Activated CD4-positive, alpha-beta T cell treated with anti-CD3 and anti-CD28 coated beads, Interleukin-2, Interleukin-6, amounts not matched to agents 100 ng/mL and 50 ng/mL, durations not matched to agents 16 hours and 8 hours (primary cell): ENCODE results near the gene TCF7.

ENCODE experiments used
- DNase-seq: peaks from one replicate; pipeline ENCODE4 v3.0.0-alpha.2; 2020

Gene TCF7

DNA sequence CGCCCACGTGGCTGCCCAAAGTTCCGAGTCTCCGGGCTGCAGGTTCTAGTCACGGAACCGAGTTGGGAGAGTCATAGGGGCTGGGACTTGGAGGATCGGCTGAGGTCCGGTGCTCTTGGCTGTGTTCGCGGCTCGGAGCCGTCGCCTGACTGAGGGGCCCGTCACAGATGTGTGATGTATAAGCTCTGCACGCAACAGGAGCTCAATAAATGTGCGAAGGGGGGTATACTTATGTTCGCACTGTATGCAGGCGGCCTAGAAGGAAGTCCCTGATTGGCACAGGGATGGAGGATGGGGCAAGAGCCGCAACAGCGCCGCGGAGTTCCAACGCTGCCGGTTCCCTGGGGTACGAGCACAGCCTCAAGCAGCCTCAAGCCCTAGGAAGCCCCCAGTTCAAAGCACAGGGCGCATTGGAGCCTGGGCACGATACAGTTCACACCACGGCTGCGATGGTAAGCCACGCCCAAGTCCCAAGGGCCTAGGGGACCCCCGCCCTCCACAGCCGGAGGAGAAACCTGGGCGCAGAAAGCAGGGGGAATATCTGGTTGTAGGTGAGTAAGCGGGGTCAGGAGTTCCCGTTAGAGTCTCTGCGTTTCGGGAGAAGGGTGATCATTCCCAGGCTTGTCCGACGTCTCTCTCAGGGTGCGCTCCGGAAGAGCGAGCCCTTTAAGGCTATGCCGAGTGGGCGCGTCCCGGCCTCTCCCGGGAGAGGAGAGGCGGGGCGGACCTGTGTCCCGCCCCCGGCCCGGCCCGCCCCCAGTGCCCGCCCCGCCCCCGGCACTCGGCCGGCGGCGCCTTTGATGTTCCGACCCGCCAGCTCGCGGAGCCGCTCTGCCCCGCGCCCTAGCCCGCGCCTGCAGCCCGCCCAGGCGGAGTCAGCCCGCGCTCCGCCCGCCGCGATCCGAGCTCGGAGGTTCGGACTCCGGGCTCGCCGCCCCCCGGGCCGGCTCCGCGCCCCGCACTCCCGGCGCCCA, at the start of gene TCF7:
TCF7 (plus strand) TSS at position 780 of the 974 bp plus-strand sequence. CDS start 226 bp downstream, outside the sequence.
- peak; percentile 71 for DNase-seq

DNA sequence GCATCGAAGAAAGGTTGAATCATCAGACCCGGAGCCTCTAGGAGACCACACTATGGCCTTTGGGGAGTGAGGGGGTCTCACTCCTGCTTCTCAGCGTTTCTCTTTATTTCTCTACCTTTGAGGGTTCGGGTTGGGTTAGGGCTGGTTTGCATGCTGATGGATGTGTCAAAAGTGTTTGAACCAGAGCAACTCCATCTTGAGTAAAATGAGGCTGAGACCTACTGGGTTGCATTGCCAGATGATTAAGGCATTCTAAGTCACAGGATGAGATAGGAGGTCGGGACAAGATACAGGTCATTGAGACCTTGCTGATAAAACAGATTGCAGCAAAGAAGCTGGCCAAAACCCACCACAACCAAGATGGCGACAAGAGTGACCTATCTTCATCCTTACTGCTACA, 44.9 kb upstream of the TCF7 start:
- no peak for DNase-seq

DNA sequence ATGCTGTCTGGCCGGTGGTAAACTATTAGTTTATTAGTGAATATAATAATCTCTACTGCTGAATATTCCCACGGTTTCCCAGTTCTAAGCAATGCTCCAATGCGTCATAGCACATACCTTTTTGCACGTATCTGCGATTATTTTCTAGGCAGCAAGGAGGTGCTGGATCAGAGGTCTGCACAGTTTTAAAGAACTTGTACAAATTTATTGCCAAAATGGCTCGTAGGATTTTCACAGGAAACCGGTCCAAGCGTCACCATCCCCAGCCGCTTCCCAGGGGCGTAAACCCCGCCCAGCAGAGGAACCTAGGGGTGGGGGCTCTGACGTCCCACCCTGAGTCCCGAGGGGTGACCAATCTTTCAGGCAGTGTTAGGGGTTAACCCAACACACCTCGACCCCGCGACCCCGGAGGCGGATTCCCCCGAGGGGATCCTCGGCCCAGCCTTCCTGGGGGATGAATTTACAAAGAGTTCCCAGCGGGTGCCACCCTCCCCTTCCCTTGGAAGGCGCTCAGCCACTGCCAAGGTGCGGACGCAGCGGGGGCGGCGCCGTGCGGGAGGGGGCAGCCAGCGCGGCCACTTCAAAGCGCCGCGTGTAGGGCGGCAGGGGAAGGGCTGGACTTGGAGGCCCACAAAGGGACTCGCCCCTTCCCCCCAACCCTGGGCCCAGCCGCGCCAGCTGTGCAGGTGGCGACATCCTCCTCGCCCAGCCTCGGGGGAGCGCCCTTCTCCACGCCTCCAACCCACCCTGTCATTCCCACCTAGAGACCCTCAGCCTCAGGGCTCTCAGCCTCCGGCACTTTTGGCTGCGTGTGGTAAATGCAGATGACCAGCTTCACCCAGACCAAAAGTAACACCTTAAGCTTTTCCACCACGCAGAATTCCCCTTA, 43.5 kb upstream of the TCF7 start:
- DNase-seq = peak; percentile 54

DNA sequence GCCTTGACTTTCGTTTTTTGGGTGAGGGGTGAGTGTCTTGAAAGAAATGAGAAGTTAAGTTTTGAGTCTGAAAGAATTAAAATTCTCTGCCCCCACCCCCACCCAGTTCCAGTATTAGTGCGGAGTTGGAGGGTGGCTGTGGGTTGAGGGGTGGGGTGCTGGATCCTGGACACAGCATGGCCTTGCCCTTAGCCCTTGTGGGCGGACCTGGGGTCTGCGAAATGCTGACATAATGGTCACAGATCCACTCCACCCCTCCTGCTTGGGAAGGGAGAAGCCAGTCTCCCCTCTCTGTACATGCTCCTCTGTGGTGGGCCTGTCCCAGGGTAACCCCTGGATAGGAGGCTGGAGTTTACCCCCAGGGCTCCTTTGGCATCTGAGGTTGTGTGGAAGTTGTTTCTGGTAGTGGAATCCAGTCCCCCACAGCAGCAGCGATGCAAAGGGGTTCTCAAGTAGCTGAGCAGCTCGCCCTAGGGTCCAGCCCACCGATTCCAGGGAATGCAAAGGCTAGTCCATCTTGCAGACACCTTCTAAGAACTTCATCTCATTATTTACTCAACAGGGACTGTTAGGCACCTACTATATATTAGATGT, 42.8 kb upstream of the TCF7 start:
- DNase-seq = no peak

DNA sequence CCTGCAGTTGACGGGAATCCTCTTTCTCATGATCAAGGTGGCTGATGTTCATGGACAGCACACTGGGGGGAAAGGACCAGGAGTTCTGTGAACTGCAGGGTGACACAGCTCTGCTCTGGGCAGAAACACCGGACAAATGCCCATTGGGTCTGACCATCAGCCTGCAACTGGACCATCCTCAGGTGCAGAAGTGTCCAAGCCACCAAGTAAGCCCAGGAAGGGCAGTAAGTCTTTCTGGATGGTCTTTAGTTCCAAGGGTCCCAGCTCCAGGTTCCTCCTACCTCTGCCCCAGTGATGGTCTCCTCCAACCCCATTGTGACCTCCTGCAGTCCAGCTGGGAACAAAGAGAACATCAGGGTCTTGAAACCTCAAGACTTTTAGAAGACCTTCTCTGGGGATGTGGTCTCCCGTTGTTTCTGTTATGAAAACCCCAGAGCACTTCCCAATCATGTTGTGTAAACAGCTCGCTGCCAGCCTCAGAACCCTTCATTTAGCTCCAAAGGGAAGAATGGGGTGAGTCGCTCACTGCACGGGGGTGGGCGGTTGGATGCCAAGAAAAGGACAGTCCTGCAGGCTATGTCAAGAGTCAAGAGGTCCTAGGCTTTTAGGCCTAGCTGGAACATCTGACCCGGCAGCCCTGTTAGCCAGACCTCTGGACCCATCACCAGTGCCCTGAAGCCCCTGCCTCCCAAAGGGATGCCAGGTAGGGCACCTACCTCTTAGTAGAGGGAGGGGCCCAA, 41.8 kb upstream of the TCF7 start:
- no peak for DNase-seq

DNA sequence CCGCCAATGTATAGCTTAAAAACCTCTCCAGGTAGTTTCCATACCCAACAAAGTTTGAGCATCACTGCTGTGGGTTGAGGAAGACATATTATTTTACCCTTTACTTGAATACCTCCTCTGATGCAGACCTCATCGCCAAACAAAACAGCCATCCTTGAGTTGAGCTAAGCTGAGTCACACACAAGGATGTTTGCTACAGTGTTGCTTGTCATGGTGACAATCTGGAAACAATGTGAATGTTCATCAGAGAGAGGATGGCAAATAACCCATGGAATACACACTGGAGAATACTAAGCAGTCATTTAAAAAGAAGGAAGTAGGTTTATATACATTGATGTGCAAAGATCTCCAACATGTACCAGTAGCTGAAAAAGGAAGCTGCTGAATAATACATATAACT, 41.1 kb upstream of the TCF7 start:
- DNase-seq = no peak

DNA sequence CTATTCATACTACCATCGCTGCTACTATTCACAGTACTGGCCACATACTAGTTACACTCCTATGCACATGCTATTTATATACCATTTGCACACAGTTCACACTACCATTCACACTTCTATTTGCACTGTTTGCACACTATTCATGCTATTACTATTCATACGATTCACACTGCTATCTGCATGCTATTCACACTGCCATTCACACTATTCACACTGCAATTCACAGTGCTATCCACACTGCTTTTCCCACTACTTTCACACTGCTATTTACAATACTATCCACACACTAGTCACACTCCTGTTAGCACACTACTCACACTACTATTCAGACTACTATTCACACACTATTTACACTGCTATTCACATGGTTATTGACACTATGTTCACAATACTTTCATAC, 39.4 kb upstream of the TCF7 start:
- no peak for DNase-seq

DNA sequence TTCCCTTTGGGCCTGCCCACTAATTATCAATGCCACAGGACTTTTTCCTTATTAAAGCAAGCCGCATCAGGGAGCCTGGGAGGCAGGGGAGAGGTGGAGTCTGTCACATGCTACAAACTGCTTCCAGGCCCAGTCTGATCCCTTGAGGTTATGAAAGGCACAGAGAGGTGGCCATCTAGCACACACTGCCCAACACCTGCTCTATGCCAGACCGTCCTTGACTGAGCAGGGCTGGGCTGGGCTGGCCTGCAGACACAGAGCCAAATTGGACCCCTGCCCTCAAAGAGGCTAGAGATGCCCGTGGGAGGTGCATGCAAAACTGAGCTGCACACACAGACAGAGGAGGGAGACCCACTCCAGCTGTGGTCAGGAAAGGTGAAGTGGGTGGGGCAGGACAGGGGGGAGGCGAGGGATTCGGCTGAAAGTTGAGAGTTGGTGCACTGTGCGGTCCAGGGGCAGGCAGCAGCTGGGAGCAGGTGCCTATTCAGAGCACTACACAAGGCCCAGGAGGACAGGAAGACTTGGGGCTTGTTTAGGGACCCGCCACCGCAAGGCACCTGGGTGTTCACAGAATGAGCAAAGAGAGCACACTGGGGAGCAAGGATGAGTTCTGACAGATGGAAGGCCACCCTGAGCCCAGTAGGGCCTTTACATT, 36.4 kb upstream of the TCF7 start:
- no peak for DNase-seq

DNA sequence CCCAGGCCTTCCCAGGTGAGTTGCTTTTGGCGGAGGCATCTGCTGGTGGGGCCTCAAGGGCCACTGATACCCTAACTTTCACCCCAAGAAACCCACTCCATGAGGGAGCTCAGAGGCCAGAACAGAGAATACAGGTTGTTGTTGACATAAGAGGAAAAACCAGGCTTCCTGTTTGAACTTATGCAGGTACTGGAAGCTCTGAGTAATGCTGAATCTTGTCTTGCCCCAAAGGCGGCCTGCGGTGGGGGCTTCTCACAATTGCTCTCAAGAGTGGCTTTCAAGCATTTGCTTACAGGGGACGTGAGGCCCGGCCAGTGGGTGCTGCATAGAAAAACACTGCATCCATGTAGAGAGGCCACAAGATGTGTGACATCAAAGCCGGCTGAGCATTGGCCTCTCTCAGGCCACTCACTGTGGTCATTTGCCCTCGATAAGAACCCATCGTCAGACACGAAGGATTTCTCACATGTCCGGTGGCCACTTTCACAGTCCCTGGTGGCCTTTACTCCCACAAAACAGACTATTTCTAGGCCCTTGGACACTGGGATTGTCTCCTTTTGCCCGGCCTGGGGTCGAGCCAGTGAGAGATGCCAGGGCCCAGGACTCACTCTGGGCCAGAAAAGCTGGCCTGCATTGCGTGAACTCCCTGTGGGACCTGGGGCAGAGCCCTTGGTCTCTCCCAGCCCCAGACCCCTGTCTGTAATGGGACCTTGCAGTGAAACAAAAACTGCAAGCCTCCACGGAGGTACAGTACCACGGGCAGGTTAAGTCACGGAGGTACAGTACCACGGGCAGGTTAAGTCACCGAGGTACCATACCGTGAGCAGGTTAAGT, 34.5 kb upstream of the TCF7 start:
- DNase-seq = peak; percentile 55

DNA sequence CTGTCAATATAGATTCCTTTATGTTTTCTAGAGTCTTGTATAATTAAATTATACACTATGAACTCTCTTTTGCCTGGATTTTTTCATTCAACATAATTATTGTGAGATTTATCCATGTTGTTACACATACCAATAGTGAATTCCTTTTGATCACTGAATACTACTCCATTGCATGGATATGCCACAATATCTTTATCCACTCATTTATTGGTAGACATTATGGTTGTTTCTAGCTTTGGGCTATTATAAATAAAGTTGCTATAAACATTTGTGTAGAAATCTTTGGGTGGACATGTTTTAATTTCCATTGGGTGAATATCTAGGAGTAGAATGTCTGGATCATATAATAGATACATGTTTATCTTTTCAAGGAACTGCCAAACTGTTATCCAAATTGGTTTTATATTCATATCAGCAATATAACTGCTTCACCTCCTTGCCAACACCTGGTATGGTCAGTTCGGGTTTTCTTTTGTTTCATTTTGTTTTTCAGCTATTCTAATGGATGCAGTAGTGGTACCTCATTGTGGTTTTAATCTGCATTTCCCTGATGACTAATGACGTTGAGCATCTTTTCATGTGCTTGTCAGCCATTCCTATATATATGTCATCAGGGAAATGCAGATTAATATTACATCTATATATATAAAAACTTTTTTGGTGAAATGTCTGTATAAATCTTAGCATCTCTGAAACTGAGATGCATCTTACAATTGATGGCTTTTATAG, 32.1 kb upstream of the TCF7 start:
- DNase-seq = no peak

DNA sequence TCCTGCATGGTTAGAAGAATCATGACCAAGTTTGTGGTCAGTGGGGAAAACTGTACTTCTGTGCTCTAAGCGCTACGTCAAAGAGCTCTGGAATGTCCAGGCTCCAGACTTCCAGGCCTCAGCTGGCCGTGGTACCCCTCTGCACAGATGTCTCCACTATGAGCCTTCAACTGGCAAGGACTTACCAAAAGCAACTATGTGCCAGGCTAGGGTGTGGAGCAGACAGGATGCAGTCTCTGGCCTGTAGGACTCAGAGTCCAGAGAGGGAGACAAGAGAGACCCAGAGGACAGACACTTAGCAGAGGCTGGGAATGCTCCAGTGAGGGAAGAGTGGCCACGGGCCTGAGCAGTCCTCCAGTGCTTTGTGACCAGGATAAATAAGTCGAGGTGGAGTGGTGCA, 31.0 kb upstream of the TCF7 start:
- DNase-seq = no peak

DNA sequence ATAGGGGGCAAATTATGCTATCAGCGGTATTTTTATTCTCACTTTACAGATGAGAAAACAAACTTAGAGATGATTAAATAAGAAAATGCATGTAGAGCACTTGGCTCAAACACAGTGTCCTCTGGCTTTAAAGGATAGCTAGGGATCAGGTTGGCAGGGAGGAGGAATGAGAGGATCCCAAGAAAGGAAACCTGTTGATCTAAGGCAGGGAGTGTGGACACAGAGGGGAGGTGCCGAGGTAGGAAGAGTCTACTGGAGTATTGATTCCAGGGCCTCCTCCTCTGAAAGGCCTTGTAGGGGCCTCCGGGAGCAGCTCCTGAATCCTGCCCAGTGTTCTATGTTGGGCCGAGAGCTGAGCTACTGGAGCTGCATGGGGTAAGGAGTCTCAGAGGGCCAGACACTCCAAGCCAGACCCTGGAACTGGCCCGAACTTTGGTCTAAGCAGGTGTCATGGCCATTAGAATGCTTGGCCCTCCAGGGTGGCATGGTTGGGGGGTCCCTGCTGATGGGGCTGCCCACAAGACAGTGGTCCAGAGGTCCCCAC, 30.4 kb upstream of the TCF7 start:
- DNase-seq = no peak

DNA sequence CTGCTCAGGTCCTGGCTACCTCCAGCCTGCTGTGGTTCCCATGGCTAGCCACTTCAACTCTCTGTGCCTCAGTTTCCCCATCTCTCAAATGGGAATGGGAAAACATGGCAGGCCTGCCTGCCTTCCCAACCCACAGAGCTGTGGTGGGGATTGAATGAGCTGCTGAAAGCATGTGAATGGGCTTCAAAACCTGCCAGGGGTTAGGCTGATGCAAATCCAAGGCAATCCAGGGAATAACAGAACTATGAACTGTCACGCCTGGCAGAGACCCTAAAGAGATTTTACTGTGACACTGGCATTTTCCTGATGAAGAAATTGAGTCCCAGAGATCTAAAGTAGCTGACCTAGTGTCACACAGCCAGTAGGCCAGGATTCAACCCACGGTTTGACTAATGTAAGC, 29.9 kb upstream of the TCF7 start:
- no peak for DNase-seq

DNA sequence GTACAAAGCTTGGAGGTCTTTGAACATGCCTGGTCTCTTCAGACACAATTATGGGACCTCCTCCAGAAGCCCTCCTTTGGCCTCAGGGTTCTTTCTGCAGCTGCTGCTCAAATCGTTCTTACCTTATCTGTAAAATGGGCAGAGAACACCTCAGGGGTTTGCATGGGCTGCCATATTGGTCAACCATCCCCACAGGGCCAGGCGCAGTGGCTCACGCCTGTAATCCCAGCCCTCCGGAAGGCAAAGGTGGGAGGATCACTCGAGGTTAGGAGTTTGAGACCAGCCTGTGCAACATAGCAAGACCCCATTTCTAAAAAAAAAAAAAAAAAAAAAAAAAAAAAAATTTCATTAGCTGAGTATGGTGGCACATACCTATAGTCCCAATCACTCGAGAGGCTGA, 29.1 kb upstream of the TCF7 start:
- DNase-seq = no peak

DNA sequence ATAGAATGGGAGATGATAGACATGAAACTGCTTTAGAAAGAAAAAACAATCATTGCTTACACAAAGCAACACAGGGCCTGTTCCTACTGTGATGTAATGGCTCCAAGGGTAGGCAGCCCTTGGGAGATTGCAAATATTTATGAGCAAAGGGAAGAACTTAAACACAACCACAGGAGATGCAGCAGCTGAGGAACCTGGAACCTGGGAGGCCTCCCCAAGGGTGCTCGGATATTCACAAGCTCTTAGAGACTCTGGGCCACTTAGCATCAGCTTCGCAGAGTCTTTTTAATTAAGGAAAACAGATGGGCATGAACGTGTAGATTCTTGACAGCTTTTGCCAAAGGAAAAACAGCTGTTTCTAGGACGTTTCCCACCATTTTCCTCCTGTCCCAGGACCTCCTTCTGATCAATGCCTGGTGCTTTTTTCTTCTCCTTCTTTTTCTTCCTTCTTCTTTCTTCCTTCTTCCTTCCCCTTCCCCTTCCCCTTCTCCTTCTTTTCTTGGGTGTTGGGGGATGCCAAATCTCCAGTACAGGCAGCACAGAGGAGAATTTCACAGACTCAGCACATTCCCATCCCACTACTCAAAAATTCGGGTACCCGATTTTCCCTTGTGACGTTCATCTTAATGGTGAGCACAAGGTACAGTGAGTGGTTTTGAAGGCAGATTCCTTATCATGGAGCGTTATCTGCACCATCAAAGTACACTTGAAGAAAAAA, 28.1 kb upstream of the TCF7 start:
- DNase-seq = no peak

DNA sequence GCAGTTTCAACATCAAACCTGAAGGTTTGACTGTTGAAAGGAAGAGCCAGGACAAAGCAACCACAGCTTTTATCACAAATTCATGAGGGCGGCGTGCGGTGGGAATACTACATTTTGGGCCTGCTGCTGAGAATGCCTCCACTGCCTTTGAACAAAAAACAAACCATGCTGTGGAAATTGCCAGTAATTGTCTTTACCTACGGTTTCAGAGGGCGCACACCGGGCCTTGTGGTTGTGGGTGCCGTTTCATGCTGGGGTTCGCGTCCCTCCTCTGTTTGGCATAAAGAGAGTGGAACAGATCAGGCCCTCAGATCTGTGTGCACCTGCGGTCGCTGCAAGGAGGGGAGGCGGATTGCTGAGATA, 27.6 kb upstream of the TCF7 start:
- DNase-seq = peak; percentile 62

DNA sequence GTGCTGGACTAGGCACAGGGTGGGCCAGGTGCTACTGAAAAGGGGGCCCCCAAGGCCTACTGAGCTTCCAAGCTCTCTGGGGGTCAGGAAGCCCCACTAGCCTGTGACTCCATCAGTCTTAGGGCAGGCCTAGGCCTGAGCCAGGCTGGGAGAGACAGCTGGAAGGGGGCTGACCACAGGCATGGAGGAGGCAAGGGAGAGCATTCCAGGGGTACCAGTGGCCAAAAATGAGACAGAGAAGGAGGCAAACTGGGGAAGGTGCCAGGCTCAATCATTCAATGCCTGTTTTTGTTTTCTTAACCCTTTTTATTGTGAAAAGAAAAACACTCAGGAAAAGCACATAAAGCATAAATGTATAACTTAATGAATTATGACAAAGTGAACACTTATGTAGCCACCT, 26.2 kb upstream of the TCF7 start:
- DNase-seq = no peak

DNA sequence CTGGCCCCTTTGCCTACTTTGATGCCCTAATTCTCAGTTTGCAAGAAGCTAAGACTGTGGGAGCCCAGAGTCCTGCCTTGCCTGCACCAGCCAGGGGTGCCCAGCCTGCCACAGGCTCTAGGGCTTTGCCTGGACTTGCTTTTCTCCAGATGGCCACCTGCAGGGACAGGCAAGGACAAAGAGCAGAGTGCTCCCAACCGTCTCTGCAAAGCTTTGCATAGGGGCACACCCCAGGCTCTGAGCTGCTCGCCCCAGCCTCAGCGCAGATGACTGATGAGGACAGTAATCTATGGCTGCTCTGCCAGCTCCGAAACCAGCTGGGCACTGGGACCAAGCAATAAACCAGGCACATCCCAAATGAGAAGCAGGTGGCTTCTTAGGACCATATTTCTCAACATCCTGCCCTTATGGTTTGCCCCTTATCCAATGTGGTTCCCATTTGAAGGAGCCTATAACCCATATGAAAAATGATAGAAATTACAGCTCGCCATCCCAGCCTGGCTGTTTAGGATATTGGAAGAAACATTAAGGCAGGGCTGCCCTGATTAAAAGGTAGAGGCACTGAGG, 25.4 kb upstream of the TCF7 start:
- DNase-seq = no peak

DNA sequence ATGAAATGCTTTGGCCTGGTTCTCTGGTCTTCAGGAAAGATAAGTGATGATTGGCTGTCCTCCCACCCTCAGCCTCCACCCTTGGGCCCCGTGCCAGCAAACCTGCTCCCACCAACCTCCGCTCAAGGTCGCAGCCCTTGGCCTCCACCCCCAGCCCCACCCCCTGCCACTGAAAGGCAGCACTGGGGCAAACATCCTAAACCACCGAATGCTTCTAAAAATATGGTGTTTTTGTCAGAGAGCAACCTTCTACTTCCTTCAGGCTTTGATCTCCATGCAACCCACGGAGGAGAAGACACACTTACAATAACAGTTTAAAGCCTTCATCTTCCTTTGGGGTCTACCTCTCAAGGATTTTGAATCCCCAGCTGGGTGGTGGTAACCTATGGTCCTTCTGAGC, 24.0 kb upstream of the TCF7 start:
- DNase-seq = no peak
